Kidney capillary endothelial cell (primary cell): ENCODE measurements around the gene EGFL7.
"Not testable (repeated sequence)": the region's sequence is repeated elsewhere in the genome, so short reads cannot be mapped to it uniquely, and the experiment has no call there.

ENCODE experiments used
- DNase-seq: peaks from one replicate; pipeline ENCODE4 v3.0.0-alpha.2; 2018; ENCODE audit warnings: low spot score

The EGFL7 gene

GRCh38 chr9:136698635-136699246 is 36.0 kb downstream of the EGFL7 start:
- no peak for DNase-seq

GRCh38 chr9:136700304-136700703 is 37.6 kb downstream of the EGFL7 start:
- DNase-seq, result no peak

GRCh38 chr9:136700959-136701667 is 38.4 kb downstream of the EGFL7 start:
- DNase-seq, result no peak

- no peak for DNase-seq
Measured at GRCh38 chr9:136701668-136702053, 38.9 kb downstream of the EGFL7 start.

GRCh38 chr9:136703276-136703860 is 40.7 kb downstream of the EGFL7 start:
- DNase-seq, result no peak

- DNase-seq, result not testable (repeated sequence)
Measured at GRCh38 chr9:136704741-136705140, 42.0 kb downstream of the EGFL7 start.

GRCh38 chr9:136705564-136705963 is 42.8 kb downstream of the EGFL7 start:
- no peak for DNase-seq

GRCh38 chr9:136707011-136707410 is 44.3 kb downstream of the EGFL7 start:
- DNase-seq, result no peak

GRCh38 chr9:136707849-136708517 is 45.3 kb downstream of the EGFL7 start:
- DNase-seq, result no peak

GRCh38 chr9:136709454-136710109 is 46.9 kb downstream of the EGFL7 start:
- no peak for DNase-seq

- DNase-seq, result no peak
Measured at GRCh38 chr9:136710543-136710942, 47.8 kb downstream of the EGFL7 start.

GRCh38 chr9:136711219-136711648 is 48.5 kb downstream of the EGFL7 start:
- not testable (repeated sequence) for DNase-seq

- no peak for DNase-seq
Measured at GRCh38 chr9:136711751-136712689, 49.3 kb downstream of the EGFL7 start, which contains the start of gene DIPK1B. TSS of gene DIPK1B (plus strand) at chr9:136712572. CDS start at chr9:136712666, 94 bp downstream.

- no peak for DNase-seq
Measured at GRCh38 chr9:136712690-136713544, 50.2 kb downstream of the EGFL7 start.

GRCh38 chr9:136713550-136713949 is 50.8 kb downstream of the EGFL7 start:
- no peak for DNase-seq

- peak; percentile 94 for DNase-seq
Measured at GRCh38 chr9:136714096-136714892, 51.6 kb downstream of the EGFL7 start.

- no peak for DNase-seq
Measured at GRCh38 chr9:136714893-136715274, 52.2 kb downstream of the EGFL7 start.

- no peak for DNase-seq
Measured at GRCh38 chr9:136717399-136717798, 54.7 kb downstream of the EGFL7 start.
